Activated CD4-positive, alpha-beta memory T cell treated with anti-CD3 and anti-CD28 coated beads for 36 hours (primary cell): Measurements from ENCODE around the gene RMND5A. TPM values are rescaled to one million over a fixed set of nuclear protein-coding genes. Genes with fewer than 3 reads are reported as not detected.
"Not testable (repeated sequence)": the region's sequence is repeated elsewhere in the genome, so short reads cannot be mapped to it uniquely, and the experiment has no call there.

Source experiments
- CTCF ChIA-PET: fragments of 350-600 bp; sonication (Branson Sonifier 250); formaldehyde crosslinking; loops from one replicate; lab custom pipeline; 2021; ENCODE audit warnings: antibody characterized with exemption, inconsistent platforms; lab: Charles Lee
- POLR2A ChIA-PET: fragments of 350-600 bp; sonication (Branson Sonifier 250); formaldehyde crosslinking; loops from one replicate; lab custom pipeline; 2021; ENCODE audit warnings: antibody characterized with exemption; lab: Charles Lee
- DNase-seq: peaks from one replicate; pipeline ENCODE4 v3.0.0-alpha.2; 2020
- H3K27ac Mint-ChIP-seq: one replicate; pipeline ENCODE4 v1.8.0; 2021; ENCODE audit warnings: mixed read lengths
- H3K27me3 Mint-ChIP-seq: one replicate; pipeline ENCODE4 v1.8.0; 2021; ENCODE audit warnings: mixed read lengths
- H3K36me3 Mint-ChIP-seq: one replicate; pipeline ENCODE4 v1.8.0; 2021; ENCODE audit warnings: mixed read lengths
- H3K4me1 Mint-ChIP-seq: one replicate; pipeline ENCODE4 v1.8.0; 2021; ENCODE audit warnings: low read depth, mixed read lengths
- H3K4me3 Mint-ChIP-seq: one replicate; pipeline ENCODE4 v1.8.0; 2021; ENCODE audit warnings: mild to moderate bottlenecking, mixed read lengths
- H3K9me3 Mint-ChIP-seq: one replicate; pipeline ENCODE4 v1.8.0; 2021; ENCODE audit warnings: mixed read lengths
- intact Hi-C: fragments of 100-400 bp; cut with micrococcal nuclease; formaldehyde crosslinking; loops from one replicate; pipeline ENCODE4 v1.15.1; 2023
- total RNA-seq, 2 experiments: library from RNA; stranded (reverse); gene quantifications; one replicate each; pipeline ENCODE4 v1.2.3, GENCODE V29; 2021

The RMND5A gene
- 10 to 100 TPM; 30.1 to 32.8 TPM for total RNA-seq

GRCh38 chr2:86719637-86720539 lies at the start of gene RMND5A:
Gene RMND5A (plus strand): TSS chr2:86720291. CDS start chr2:86720668, 377 bp downstream.
- H3K27me3 Mint-ChIP-seq, CTCF ChIA-PET, POLR2A ChIA-PET, H3K4me1 Mint-ChIP-seq, H3K9me3 Mint-ChIP-seq, intact Hi-C loops, H3K36me3 Mint-ChIP-seq: not testable (repeated sequence)
- peak within 1 kb of the TSS; percentile 84 for H3K27ac Mint-ChIP-seq
- peak; percentile 94 for DNase-seq
- H3K4me3 Mint-ChIP-seq: peak within 1 kb of the TSS; percentile 74

- no peak overlapping the region for H3K4me3 Mint-ChIP-seq
- ChIA-PET POLR2A (no interaction called here), CTCF (no interaction called here)
- H3K9me3 Mint-ChIP-seq: no peaks in the 10 kb centered on the region
- H3K27ac Mint-ChIP-seq: no peak overlapping the region
- no peaks in the 10 kb centered on the region for H3K36me3 Mint-ChIP-seq
- DNase-seq: no peak
- peaks cover 1% of the 10 kb centered on the region for H3K27me3 Mint-ChIP-seq
- H3K4me1 Mint-ChIP-seq: no peaks in the 10 kb centered on the region
- intact Hi-C loops: no loop called here
These were observed 48.6 kb upstream of the RMND5A start for GRCh38 chr2:86671337-86671981.

- intact Hi-C loops: no loop called here
- Mint-ChIP-seq H3K4me1 (no peaks in the 10 kb centered on the region), H3K27me3 (no peaks in the 10 kb centered on the region), H3K4me3 (no peak overlapping the region), H3K9me3 (no peaks in the 10 kb centered on the region), H3K36me3 (no peaks in the 10 kb centered on the region), H3K27ac (no peak overlapping the region)
- ChIA-PET CTCF (no interaction called here), POLR2A (no interaction called here)
- no peak for DNase-seq
These were observed 48.0 kb upstream of the RMND5A start for GRCh38 chr2:86672027-86672545.

GRCh38 chr2:86673011-86673410 lies 47.1 kb upstream of the RMND5A start:
- no peaks in the 10 kb centered on the region for H3K36me3 Mint-ChIP-seq
- H3K9me3 Mint-ChIP-seq: no peaks in the 10 kb centered on the region
- ChIA-PET POLR2A (no interaction called here), CTCF (no interaction called here)
- H3K27me3 Mint-ChIP-seq: no peaks in the 10 kb centered on the region
- H3K4me1 Mint-ChIP-seq: no peaks in the 10 kb centered on the region
- H3K4me3 Mint-ChIP-seq: no peak overlapping the region
- H3K27ac Mint-ChIP-seq: no peak overlapping the region
- intact Hi-C loops: no loop called here
- no peak for DNase-seq

GRCh38 chr2:86673986-86674670 lies 46.0 kb upstream of the RMND5A start:
- CTCF ChIA-PET: no interaction called here
- H3K4me1 Mint-ChIP-seq: no peaks in the 10 kb centered on the region
- no peak overlapping the region for H3K27ac Mint-ChIP-seq
- intact Hi-C loops: no loop called here
- H3K9me3 Mint-ChIP-seq: no peaks in the 10 kb centered on the region
- no peaks in the 10 kb centered on the region for H3K36me3 Mint-ChIP-seq
- H3K4me3 Mint-ChIP-seq: no peak overlapping the region
- POLR2A ChIA-PET: no interaction called here
- no peaks in the 10 kb centered on the region for H3K27me3 Mint-ChIP-seq
- no peak for DNase-seq

GRCh38 chr2:86675104-86675503 lies 45.0 kb upstream of the RMND5A start:
- Mint-ChIP-seq H3K9me3 (no peaks in the 10 kb centered on the region), H3K4me3 (no peak overlapping the region), H3K36me3 (no peaks in the 10 kb centered on the region), H3K27me3 (no peaks in the 10 kb centered on the region), H3K27ac (no peak overlapping the region), H3K4me1 (no peaks in the 10 kb centered on the region)
- intact Hi-C loops: no loop called here
- CTCF ChIA-PET: interaction anchor here (0.6 to 0.8 kb wide), 2 partner anchors 101 to 454 kb away, joined by 3 to 4 read pairs; no protein-coding TSS in a partner anchor
- no peak for DNase-seq
- POLR2A ChIA-PET: no interaction called here

- POLR2A ChIA-PET: no interaction called here
- H3K36me3 Mint-ChIP-seq: no peaks in the 10 kb centered on the region
- CTCF ChIA-PET: interaction anchor here (0.6 to 0.8 kb wide), 2 partner anchors 101 to 454 kb away, joined by 3 to 4 read pairs; no protein-coding TSS in a partner anchor
These were observed 44.5 kb upstream of the RMND5A start for GRCh38 chr2:86675511-86676015.

GRCh38 chr2:86677816-86678215 lies 42.3 kb upstream of the RMND5A start:
- Mint-ChIP-seq H3K4me3 (no peak overlapping the region), H3K4me1 (no peaks in the 10 kb centered on the region), H3K36me3 (no peaks in the 10 kb centered on the region), H3K27me3 (no peaks in the 10 kb centered on the region), H3K9me3 (no peaks in the 10 kb centered on the region), H3K27ac (no peak overlapping the region)
- intact Hi-C loops: no loop called here
- DNase-seq: no peak
- ChIA-PET CTCF (no interaction called here), POLR2A (no interaction called here)

More at GRCh38 chr2:86675511-86676015, 44.5 kb upstream of the RMND5A start:
- Mint-ChIP-seq H3K4me1 (no peaks in the 10 kb centered on the region), H3K9me3 (no peaks in the 10 kb centered on the region), H3K27me3 (no peaks in the 10 kb centered on the region), H3K27ac (no peak overlapping the region), H3K4me3 (no peak overlapping the region)
- intact Hi-C loops: no loop called here
- no peak for DNase-seq

- Mint-ChIP-seq H3K4me1 (no peaks in the 10 kb centered on the region), H3K27ac (no peak overlapping the region), H3K4me3 (no peak overlapping the region), H3K27me3 (no peaks in the 10 kb centered on the region), H3K36me3 (no peaks in the 10 kb centered on the region), H3K9me3 (no peaks in the 10 kb centered on the region)
- DNase-seq: no peak
- intact Hi-C loops: no loop called here
- ChIA-PET POLR2A (no interaction called here), CTCF (no interaction called here)
These were observed 41.1 kb upstream of the RMND5A start for GRCh38 chr2:86679036-86679435.

- POLR2A ChIA-PET: no interaction called here
- Mint-ChIP-seq H3K4me3 (no peak overlapping the region), H3K27ac (no peak overlapping the region), H3K36me3 (no peaks in the 10 kb centered on the region), H3K4me1 (no peaks in the 10 kb centered on the region), H3K9me3 (no peaks in the 10 kb centered on the region), H3K27me3 (no peaks in the 10 kb centered on the region)
- DNase-seq: no peak
- CTCF ChIA-PET: no interaction called here
- intact Hi-C loops: no loop called here
These were observed 34.7 kb upstream of the RMND5A start for GRCh38 chr2:86685351-86685750.

- Mint-ChIP-seq H3K36me3 (no peaks in the 10 kb centered on the region), H3K27me3 (no peaks in the 10 kb centered on the region), H3K4me3 (no peak overlapping the region), H3K27ac (no peak overlapping the region), H3K9me3 (no peaks in the 10 kb centered on the region), H3K4me1 (no peaks in the 10 kb centered on the region)
- intact Hi-C loops: no loop called here
- CTCF ChIA-PET: no interaction called here
- DNase-seq: no peak
- POLR2A ChIA-PET: no interaction called here
These were observed 33.6 kb upstream of the RMND5A start for GRCh38 chr2:86686460-86686859.

GRCh38 chr2:86686905-86687304 lies 33.2 kb upstream of the RMND5A start:
- Mint-ChIP-seq H3K9me3 (no peaks in the 10 kb centered on the region), H3K36me3 (no peaks in the 10 kb centered on the region), H3K4me3 (no peak overlapping the region), H3K4me1 (no peaks in the 10 kb centered on the region), H3K27me3 (no peaks in the 10 kb centered on the region), H3K27ac (no peak overlapping the region)
- DNase-seq: no peak
- intact Hi-C loops: no loop called here
- ChIA-PET POLR2A (no interaction called here), CTCF (no interaction called here)
